Prostate gland (tissue), 2 donors: ENCODE measurements around the gene RTEL1.

Source experiments
- POLR2A ChIP-seq: fragments of 450-650 bp; IDR thresholded peaks from one replicate; pipeline ENCODE4 v1.6.1; 2016; ENCODE audit warnings: antibody characterized with exemption, mild to moderate bottlenecking
- POLR2AphosphoS5 ChIP-seq: sonication (generic); formaldehyde crosslinking; IDR thresholded peaks from one replicate; pipeline ENCODE4 v1.6.1; 2017; ENCODE audit warnings: antibody characterized with exemption
- TF ChIP-seq, protein P1 (sequence below), 4 experiments: fragments of 200-600 bp in 2 of 4; fragments of 450-650 bp in 2 of 4; sonication (generic) in 2 of 4; IDR thresholded peaks; 1 replicate in 3 of 4; 2 replicates in 1 of 4; pipeline ENCODE4 v1.5.1; 2016 to 2019; ENCODE audit warnings: antibody characterized with exemption in 4 of 4, mild to moderate bottlenecking in 2 of 4, moderate library complexity in 2 of 4

DNA sequence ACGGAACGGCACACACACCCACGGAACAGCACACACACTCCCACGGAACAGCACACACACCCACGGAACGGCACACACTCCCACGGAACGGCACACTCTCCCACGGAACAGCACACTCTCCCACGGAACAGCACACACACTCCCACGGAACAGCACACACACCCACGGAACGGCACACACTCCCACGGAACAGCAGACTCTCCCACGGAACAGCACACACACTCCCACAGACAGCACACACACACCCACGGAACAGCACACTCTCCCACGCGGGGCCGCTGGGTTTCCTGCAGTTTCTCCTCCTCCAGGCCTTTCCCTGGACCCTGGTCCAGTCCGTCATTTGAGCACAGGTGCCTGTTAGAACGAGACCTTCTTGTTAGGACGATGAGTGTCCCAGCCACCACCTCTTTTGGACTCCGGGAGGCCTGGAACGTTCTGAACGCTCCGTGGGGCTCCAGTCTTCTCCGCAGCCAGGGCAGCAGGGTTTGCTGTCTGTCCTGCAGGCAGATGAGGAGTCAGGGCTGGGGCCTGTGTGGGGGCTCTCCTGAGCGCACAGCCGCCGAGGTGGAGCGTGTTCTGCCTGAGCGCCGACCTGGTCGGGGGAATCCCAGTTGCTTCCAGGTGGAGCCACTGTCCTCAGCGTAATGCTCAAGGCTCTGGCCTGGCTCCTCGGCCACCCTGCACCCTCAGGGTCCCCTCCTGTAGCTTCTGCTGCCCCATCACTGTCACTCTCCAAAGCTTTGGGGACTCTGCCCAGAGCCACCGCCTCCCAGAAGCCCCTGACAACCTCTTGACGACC lies 20.8 kb downstream of the RTEL1 start:
- TF ChIP-seq, protein P1, sequence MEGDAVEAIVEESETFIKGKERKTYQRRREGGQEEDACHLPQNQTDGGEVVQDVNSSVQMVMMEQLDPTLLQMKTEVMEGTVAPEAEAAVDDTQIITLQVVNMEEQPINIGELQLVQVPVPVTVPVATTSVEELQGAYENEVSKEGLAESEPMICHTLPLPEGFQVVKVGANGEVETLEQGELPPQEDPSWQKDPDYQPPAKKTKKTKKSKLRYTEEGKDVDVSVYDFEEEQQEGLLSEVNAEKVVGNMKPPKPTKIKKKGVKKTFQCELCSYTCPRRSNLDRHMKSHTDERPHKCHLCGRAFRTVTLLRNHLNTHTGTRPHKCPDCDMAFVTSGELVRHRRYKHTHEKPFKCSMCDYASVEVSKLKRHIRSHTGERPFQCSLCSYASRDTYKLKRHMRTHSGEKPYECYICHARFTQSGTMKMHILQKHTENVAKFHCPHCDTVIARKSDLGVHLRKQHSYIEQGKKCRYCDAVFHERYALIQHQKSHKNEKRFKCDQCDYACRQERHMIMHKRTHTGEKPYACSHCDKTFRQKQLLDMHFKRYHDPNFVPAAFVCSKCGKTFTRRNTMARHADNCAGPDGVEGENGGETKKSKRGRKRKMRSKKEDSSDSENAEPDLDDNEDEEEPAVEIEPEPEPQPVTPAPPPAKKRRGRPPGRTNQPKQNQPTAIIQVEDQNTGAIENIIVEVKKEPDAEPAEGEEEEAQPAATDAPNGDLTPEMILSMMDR (IDR thresholded peaks at IDR 0.05): no peak
- TF ChIP-seq POLR2A (no peak), POLR2AphosphoS5 (no peak)
